GM20000 (cell line): Measurements from ENCODE around the gene RRAD.
"Not testable (repeated sequence)": the region's sequence is repeated elsewhere in the genome, so short reads cannot be mapped to it uniquely, and the experiment has no call there.

Source experiments
- DNase-seq: peaks from one replicate; pipeline ENCODE4 v3.0.0; 2012; ENCODE audit warnings: low spot score
- TF ChIP-seq, protein P1 (sequence below): IDR thresholded peaks from 2 replicates; pipeline ENCODE4 v1.5.1; 2012; ENCODE audit warnings: mild to moderate bottlenecking, control low read depth; ENCODE audit errors: extremely low read depth, missing control alignments

RRAD gene

GRCh38 chr16:66898933-66899309 is 26.4 kb downstream of the RRAD start:
- no peak for DNase-seq
- TF ChIP-seq, protein P1, sequence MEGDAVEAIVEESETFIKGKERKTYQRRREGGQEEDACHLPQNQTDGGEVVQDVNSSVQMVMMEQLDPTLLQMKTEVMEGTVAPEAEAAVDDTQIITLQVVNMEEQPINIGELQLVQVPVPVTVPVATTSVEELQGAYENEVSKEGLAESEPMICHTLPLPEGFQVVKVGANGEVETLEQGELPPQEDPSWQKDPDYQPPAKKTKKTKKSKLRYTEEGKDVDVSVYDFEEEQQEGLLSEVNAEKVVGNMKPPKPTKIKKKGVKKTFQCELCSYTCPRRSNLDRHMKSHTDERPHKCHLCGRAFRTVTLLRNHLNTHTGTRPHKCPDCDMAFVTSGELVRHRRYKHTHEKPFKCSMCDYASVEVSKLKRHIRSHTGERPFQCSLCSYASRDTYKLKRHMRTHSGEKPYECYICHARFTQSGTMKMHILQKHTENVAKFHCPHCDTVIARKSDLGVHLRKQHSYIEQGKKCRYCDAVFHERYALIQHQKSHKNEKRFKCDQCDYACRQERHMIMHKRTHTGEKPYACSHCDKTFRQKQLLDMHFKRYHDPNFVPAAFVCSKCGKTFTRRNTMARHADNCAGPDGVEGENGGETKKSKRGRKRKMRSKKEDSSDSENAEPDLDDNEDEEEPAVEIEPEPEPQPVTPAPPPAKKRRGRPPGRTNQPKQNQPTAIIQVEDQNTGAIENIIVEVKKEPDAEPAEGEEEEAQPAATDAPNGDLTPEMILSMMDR, result no peak

DNA sequence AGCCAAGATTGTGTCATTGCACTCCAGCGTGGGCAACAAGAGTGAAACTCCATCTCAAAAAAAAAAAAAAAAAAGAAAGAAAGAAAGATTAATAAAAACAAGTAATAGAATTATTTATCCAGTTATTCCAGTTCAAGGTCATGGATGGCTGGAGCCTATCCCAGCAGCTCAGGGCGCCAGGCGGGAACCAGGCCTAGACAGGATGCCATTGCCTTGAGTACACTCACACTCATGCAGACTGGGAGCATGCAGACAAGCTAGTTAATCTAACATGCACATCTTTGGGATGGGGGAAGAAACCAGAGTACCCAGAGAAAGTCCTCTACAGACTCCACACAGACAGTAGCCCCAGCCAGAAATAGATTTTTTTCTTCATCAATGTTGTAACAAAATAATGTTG is 27.1 kb downstream of the RRAD start:
- no peak for DNase-seq
- TF ChIP-seq, protein P1, result no peak

DNA sequence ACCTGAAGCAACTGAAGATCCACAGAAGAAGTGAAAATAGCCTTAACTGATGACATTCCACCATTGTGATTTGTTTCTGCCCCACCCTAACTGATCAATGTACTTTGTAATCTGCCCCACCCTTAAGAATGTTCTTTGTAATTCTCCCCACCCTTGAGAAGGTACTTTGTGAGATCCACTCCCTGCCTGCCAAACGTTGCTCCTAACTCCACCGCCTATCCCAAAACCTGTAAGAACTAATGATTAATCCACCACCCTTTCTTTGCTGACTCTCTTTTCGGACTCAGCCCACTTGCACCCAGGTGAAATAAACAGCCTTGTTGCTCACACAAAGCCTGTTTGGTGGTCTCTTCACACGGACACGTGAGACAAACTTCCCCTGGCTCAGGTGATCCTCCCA is 28.7 kb downstream of the RRAD start:
- not testable (repeated sequence) for DNase-seq

DNA sequence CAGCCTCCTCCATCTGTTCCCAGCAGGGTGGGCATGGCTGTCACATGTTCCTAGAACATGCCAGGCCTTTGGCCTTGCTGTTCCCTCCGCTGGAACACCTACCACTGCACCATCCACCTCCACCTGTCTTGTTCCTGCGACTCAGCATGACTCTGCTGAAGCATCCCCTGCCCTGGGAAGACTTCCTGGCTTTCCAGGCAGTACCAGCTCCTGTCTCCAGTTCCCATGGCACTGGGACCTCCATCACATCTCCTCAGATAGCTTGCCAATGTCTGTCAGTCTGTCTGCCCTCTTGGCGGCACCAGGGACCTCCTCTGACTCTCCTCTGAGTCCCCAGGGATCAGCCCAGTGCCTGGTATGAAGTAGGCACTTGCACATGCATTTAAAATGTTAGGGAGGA is 29.3 kb downstream of the RRAD start:
- TF ChIP-seq, protein P1, result no peak
- DNase-seq, result no peak

GRCh38 chr16:66895689-66895979 is 29.7 kb downstream of the RRAD start:
- TF ChIP-seq, protein P1, result no peak
- DNase-seq, result no peak

DNA sequence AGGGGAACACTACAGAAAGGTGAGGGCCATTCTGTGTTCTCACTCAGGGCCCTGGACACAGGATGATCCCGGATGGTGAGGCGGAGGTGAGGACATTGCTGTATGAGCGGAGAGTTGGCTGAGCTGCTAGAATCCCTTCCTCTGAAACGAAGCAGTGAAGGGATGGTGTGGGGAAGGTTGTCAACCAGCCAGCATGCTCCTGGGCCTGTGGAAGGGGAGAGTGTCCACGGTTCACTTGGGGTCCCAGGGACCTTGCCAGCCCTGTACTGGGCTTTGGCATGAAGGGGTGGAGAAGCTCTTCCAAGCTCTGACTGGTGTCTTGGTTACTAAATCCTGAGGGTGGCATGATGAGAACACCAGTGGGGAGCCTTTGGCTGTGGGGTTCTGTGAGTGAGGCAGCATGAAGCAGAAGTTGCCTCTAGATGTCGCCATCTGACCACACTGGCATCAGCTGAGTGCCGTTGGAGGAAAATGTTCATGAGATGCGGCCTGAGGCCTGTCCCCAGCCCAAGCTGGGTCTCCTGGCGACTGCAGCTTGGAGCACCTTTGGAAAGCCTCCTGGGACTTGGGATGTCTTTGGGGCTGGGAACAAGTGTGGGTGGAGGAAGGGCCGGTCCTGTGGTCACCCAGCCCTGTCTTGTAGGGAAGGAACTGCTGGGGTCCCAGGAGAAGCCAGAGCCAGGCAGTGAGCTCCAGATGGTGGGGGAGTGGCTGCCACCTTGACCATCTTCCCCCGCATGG is 30.2 kb downstream of the RRAD start:
- TF ChIP-seq, protein P1, result peak; percentile 61

DNA sequence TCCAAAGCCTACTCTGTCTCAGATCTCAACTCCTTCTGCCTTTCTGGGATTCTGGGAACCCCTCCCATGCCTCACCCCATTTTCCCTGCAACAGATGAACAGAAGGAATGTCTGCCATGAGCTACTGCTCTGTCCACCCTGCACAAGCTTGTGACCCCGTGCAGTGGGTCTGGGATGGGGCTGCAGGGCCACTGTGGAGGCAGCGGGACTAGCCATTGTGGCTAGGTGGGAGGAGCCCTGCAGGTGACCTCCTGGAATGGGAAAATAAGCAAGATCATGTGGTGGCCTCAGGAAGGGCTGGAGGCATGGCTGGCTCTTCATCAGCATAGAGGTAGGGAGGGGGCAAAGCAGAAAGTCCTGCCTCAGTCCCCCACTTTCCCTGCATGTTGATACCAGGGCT is 31.3 kb downstream of the RRAD start:
- TF ChIP-seq, protein P1, result no peak
- no peak for DNase-seq

More for the DNA sequence above, 30.2 kb downstream of the RRAD start:
- DNase-seq, result peak; percentile 72

DNA sequence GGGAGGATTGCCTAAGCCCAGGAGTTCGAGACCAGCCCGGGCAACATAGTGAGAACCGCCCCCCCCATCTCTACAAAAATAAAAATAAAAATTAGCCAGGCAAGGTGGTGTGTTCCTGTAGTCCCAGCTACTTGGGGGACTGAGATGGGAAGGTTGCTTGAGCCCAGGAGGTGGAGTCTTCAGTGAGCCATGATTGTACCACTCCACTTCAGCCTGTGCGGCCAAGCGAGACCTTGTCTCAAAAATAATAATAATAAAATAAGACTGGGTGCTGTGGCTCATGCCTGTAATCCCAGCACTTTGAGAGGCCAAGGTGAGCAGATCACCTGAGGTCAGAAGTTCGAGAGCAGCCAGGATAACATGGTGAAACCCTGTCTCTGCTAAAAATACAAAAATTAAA is 33.5 kb downstream of the RRAD start:
- no peak for DNase-seq
- TF ChIP-seq, protein P1, result no peak
